NT2/D1 (cell line): Measurements from ENCODE around the gene ABCB11.

Experiments used
- SUZ12 ChIP-seq: IDR thresholded peaks from 2 replicates; pipeline ENCODE4 v1.6.1; 2011; ENCODE audit not compliant: insufficient read length, insufficient read depth; ENCODE audit errors: extremely low read depth
- YY1 ChIP-seq: IDR thresholded peaks from 2 replicates; pipeline ENCODE4 v1.6.1; 2011; ENCODE audit not compliant: insufficient read length, insufficient read depth
- ZNF274 ChIP-seq: IDR thresholded peaks from 2 replicates; pipeline ENCODE4 v1.6.1; 2011; ENCODE audit warnings: mild to moderate bottlenecking, low read depth, low read length

DNA sequence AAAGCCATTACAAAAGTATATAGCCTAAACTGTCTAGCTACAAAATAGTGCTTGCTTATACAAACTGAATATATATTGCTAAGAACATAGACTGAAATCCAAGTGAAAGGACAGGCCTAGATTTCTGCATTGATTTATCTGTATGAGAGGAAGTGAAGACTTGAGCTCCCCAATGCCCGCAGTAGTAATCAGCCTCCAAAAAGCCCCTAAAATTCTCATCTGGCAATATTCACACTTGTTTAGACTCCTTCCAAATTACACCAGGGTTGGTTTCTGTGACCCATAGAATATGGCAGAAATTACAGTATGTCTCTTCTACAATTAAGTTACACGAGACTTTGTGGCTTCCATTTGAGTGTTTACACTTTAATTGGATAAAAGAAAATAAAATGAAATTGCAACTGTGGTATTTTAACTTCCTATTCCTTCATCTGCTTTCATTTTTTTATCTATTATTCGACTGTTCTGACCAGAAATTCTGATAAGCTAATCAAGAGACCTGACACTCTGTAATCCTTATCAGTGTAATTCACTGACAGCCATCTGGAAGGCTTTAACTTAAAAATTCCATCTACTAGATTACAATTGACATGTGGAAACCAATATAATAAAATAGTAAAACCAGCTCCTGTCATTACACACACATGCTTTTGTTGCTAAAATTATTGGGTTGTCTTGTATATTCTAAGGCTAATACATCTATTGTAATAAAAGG, 21.1 kb downstream of the ABCB11 start:
- TF ChIP-seq YY1 (no peak), ZNF274 (no peak), SUZ12 (no peak)
